IPS-18a (cell line): ENCODE data around the gene CLIC6.

Source experiments
- H3K27ac ChIP-seq: one replicate; pipeline ENCODE4 v1.5.1; 2013; ENCODE audit warnings: low read length
- H3K27me3 ChIP-seq: one replicate; pipeline ENCODE4 v1.6.1; 2013; ENCODE audit warnings: mild to moderate bottlenecking, low read length; ENCODE audit not compliant: control insufficient read depth, insufficient read depth
- H3K36me3 ChIP-seq: one replicate; pipeline ENCODE4 v1.6.1; 2013; ENCODE audit warnings: low read depth, low read length; ENCODE audit not compliant: control insufficient read depth
- H3K4me1 ChIP-seq: one replicate; pipeline ENCODE4 v1.6.1; 2013; ENCODE audit warnings: low read depth, low read length; ENCODE audit not compliant: control insufficient read depth
- H3K4me3 ChIP-seq: one replicate; pipeline ENCODE4 v1.5.1; 2013; ENCODE audit warnings: low read length
- H3K9ac ChIP-seq: one replicate; pipeline ENCODE4 v1.6.1; 2013; ENCODE audit warnings: mild to moderate bottlenecking, low read length, moderate library complexity
- H3K9me3 ChIP-seq: one replicate; pipeline ENCODE4 v1.6.1; 2013; ENCODE audit warnings: low read depth, low read length; ENCODE audit not compliant: control insufficient read depth

The CLIC6 gene

GRCh38 chr21:34732388-34732821, 63.6 kb downstream of the CLIC6 start:
- no peaks in the 10 kb centered on the region for H3K4me1 ChIP-seq
- no peak overlapping the region for H3K9ac ChIP-seq

GRCh38 chr21:34733852-34734251, 65.1 kb downstream of the CLIC6 start:
- H3K9me3 ChIP-seq: no peaks in the 10 kb centered on the region

More at GRCh38 chr21:34732388-34732821, 63.6 kb downstream of the CLIC6 start:
- Histone ChIP-seq H3K9me3 (no peaks in the 10 kb centered on the region), H3K36me3 (no peaks in the 10 kb centered on the region), H3K27me3 (no peaks in the 10 kb centered on the region), H3K4me3 (no peak overlapping the region), H3K27ac (no peak overlapping the region)

GRCh38 chr21:34734696-34735095, 65.9 kb downstream of the CLIC6 start:
- no peaks in the 10 kb centered on the region for H3K27me3 ChIP-seq
- no peak overlapping the region for H3K9ac ChIP-seq
- no peak overlapping the region for H3K27ac ChIP-seq
- no peak overlapping the region for H3K4me3 ChIP-seq
- no peaks in the 10 kb centered on the region for H3K9me3 ChIP-seq
- no peaks in the 10 kb centered on the region for H3K4me1 ChIP-seq
- H3K36me3 ChIP-seq: no peaks in the 10 kb centered on the region

More at GRCh38 chr21:34733852-34734251, 65.1 kb downstream of the CLIC6 start:
- no peak overlapping the region for H3K9ac ChIP-seq
- no peak overlapping the region for H3K4me3 ChIP-seq
- H3K36me3 ChIP-seq: no peaks in the 10 kb centered on the region
- no peaks in the 10 kb centered on the region for H3K27me3 ChIP-seq
- H3K27ac ChIP-seq: no peak overlapping the region
- H3K4me1 ChIP-seq: no peaks in the 10 kb centered on the region

GRCh38 chr21:34736116-34736874, 67.5 kb downstream of the CLIC6 start:
- no peaks in the 10 kb centered on the region for H3K4me1 ChIP-seq
- no peaks in the 10 kb centered on the region for H3K36me3 ChIP-seq
- no peaks in the 10 kb centered on the region for H3K9me3 ChIP-seq
- no peak overlapping the region for H3K9ac ChIP-seq
- no peaks in the 10 kb centered on the region for H3K27me3 ChIP-seq
- H3K27ac ChIP-seq: no peak overlapping the region
- H3K4me3 ChIP-seq: no peak overlapping the region

- Histone ChIP-seq H3K4me1 (no peaks in the 10 kb centered on the region), H3K9me3 (no peaks in the 10 kb centered on the region), H3K9ac (no peak overlapping the region), H3K27me3 (no peaks in the 10 kb centered on the region), H3K4me3 (no peak overlapping the region), H3K36me3 (no peaks in the 10 kb centered on the region), H3K27ac (no peak overlapping the region)
Observed at GRCh38 chr21:34737115-34737514, 68.3 kb downstream of the CLIC6 start.

- Histone ChIP-seq H3K4me1 (no peaks in the 10 kb centered on the region), H3K36me3 (no peaks in the 10 kb centered on the region), H3K27ac (no peak overlapping the region), H3K4me3 (no peak overlapping the region), H3K9me3 (no peaks in the 10 kb centered on the region), H3K27me3 (no peaks in the 10 kb centered on the region), H3K9ac (no peak overlapping the region)
Observed at GRCh38 chr21:34740198-34740597, 71.4 kb downstream of the CLIC6 start.

- Histone ChIP-seq H3K4me3 (no peak overlapping the region), H3K9ac (no peak overlapping the region), H3K9me3 (no peaks in the 10 kb centered on the region), H3K36me3 (no peaks in the 10 kb centered on the region), H3K27me3 (no peaks in the 10 kb centered on the region), H3K4me1 (no peaks in the 10 kb centered on the region), H3K27ac (no peak overlapping the region)
Observed at GRCh38 chr21:34743285-34743684, 74.5 kb downstream of the CLIC6 start.

GRCh38 chr21:34743831-34744230, 75.0 kb downstream of the CLIC6 start:
- Histone ChIP-seq H3K4me1 (no peaks in the 10 kb centered on the region), H3K27ac (no peak overlapping the region), H3K27me3 (no peaks in the 10 kb centered on the region), H3K4me3 (no peak overlapping the region), H3K36me3 (no peaks in the 10 kb centered on the region), H3K9me3 (no peaks in the 10 kb centered on the region), H3K9ac (no peak overlapping the region)

- Histone ChIP-seq H3K4me1 (no peaks in the 10 kb centered on the region), H3K27ac (no peak overlapping the region), H3K9me3 (no peaks in the 10 kb centered on the region), H3K27me3 (no peaks in the 10 kb centered on the region), H3K9ac (no peak overlapping the region), H3K4me3 (no peak overlapping the region), H3K36me3 (no peaks in the 10 kb centered on the region)
Observed at GRCh38 chr21:34744801-34745200, 76.0 kb downstream of the CLIC6 start.

GRCh38 chr21:34745557-34746255, 76.9 kb downstream of the CLIC6 start:
- no peak overlapping the region for H3K9ac ChIP-seq
- H3K4me1 ChIP-seq: no peaks in the 10 kb centered on the region
- no peaks in the 10 kb centered on the region for H3K36me3 ChIP-seq
- H3K4me3 ChIP-seq: no peak overlapping the region
- H3K27me3 ChIP-seq: no peaks in the 10 kb centered on the region
- H3K9me3 ChIP-seq: no peaks in the 10 kb centered on the region
- no peak overlapping the region for H3K27ac ChIP-seq

- no peaks in the 10 kb centered on the region for H3K27me3 ChIP-seq
- H3K4me1 ChIP-seq: no peaks in the 10 kb centered on the region
Observed at GRCh38 chr21:34748862-34749261, 80.1 kb downstream of the CLIC6 start.

More at GRCh38 chr21:34748862-34749261, 80.1 kb downstream of the CLIC6 start:
- Histone ChIP-seq H3K36me3 (no peaks in the 10 kb centered on the region), H3K9me3 (no peaks in the 10 kb centered on the region), H3K4me3 (no peak overlapping the region), H3K27ac (no peak overlapping the region), H3K9ac (no peak overlapping the region)
